Measurements from ENCODE around the gene ZMYND15. TPM values are rescaled to one million over a fixed set of nuclear protein-coding genes. Genes with fewer than 3 reads are reported as not detected.

The ZMYND15 gene
- polyA plus RNA-seq, 3 donors from 2014 or later = not detected

- Mint-ChIP-seq H3K4me1 (peaks cover 42 to 43% of the 10 kb centered on the region in 2 donors), H3K4me3 (peak overlapping the region in 1 of 5 donors; percentile 3), H3K36me3 (peaks cover 10 to 28% (median 23%) of the 10 kb centered on the region in 3 donors), H3K27ac (peak overlapping the region in 4 of 6 donors; percentile 17 to 64 (median 52)), H3K9me3 (no peaks in the 10 kb centered on the region), H3K27me3 (ENCODE audit: low read depth in 3 of 3) (peaks cover 2 to 13% (median 4%) of the 10 kb centered on the region in 3 donors)
- DNase-seq = no peak
Observed at GRCh38 chr17:4719684-4720221, 19.9 kb upstream of the ZMYND15 start.

GRCh38 chr17:4720787-4721186, 18.8 kb upstream of the ZMYND15 start:
- H3K9me3 Mint-ChIP-seq = no peaks in the 10 kb centered on the region
- H3K4me3 Mint-ChIP-seq = no peak overlapping the region
- H3K27ac Mint-ChIP-seq = peak overlapping the region; percentile 61 to 83 (median 71)
- DNase-seq = no peak
- H3K36me3 Mint-ChIP-seq = peaks cover 10 to 24% (median 23%) of the 10 kb centered on the region in 3 donors
- peaks cover 32 to 33% of the 10 kb centered on the region in 2 donors for H3K4me1 Mint-ChIP-seq
- H3K27me3 Mint-ChIP-seq (ENCODE audit: low read depth in 3 of 3) = peaks cover 2 to 8% (median 2%) of the 10 kb centered on the region in 3 donors

- Mint-ChIP-seq H3K4me3 (peak overlapping the region in 2 of 5 donors; percentile 18 to 67), H3K9me3 (no peaks in the 10 kb centered on the region), H3K27me3 (ENCODE audit: low read depth in 3 of 3) (peaks cover 2 to 8% (median 2%) of the 10 kb centered on the region in 3 donors), H3K36me3 (peaks cover 10 to 24% (median 23%) of the 10 kb centered on the region in 3 donors), H3K4me1 (peaks cover 28 to 29% of the 10 kb centered on the region in 2 donors), H3K27ac (peak overlapping the region; percentile 61 to 84 (median 82))
- DNase-seq = peak; percentile 35 to 68 (median 47)
Observed at GRCh38 chr17:4721203-4722135, 18.2 kb upstream of the ZMYND15 start.

GRCh38 chr17:4722678-4723240, 16.9 kb upstream of the ZMYND15 start:
- Mint-ChIP-seq H3K4me3 (no peak overlapping the region), H3K4me1 (peaks cover 17 to 18% of the 10 kb centered on the region in 2 donors), H3K9me3 (no peaks in the 10 kb centered on the region), H3K36me3 (peaks cover 10 to 17% (median 15%) of the 10 kb centered on the region in 3 donors), H3K27ac (peak overlapping the region in 1 of 6 donors; percentile 53), H3K27me3 (ENCODE audit: low read depth in 3 of 3) (peaks cover 2 to 8% (median 3%) of the 10 kb centered on the region in 3 donors)
- no peak for DNase-seq

- peaks cover 4 to 15% (median 11%) of the 10 kb centered on the region in 3 donors for H3K36me3 Mint-ChIP-seq
- no peaks in the 10 kb centered on the region for H3K9me3 Mint-ChIP-seq
- no peak overlapping the region for H3K4me3 Mint-ChIP-seq
- peaks cover 9% of the 10 kb centered on the region in 2 donors for H3K4me1 Mint-ChIP-seq
- no peak for DNase-seq
- peaks cover 2 to 8% (median 2%) of the 10 kb centered on the region in 3 donors for H3K27me3 Mint-ChIP-seq (ENCODE audit: low read depth in 3 of 3)
- H3K27ac Mint-ChIP-seq = peak overlapping the region in 1 of 6 donors; percentile 47
Observed at GRCh38 chr17:4724650-4725049, 15.0 kb upstream of the ZMYND15 start.

GRCh38 chr17:4725646-4726310, 13.9 kb upstream of the ZMYND15 start:
- peaks cover 0 to 12% (median 8%) of the 10 kb centered on the region in 3 donors for H3K36me3 Mint-ChIP-seq
- no peak overlapping the region for H3K4me3 Mint-ChIP-seq
- peaks cover 2 to 8% (median 4%) of the 10 kb centered on the region in 3 donors for H3K27me3 Mint-ChIP-seq (ENCODE audit: low read depth in 3 of 3)
- no peak for DNase-seq
- peaks cover 11 to 14% of the 10 kb centered on the region in 2 donors for H3K4me1 Mint-ChIP-seq
- no peaks in the 10 kb centered on the region for H3K9me3 Mint-ChIP-seq
- peak overlapping the region in 1 of 6 donors; percentile 55 for H3K27ac Mint-ChIP-seq

- no peak for DNase-seq
- no peak overlapping the region for H3K4me3 Mint-ChIP-seq
- peaks cover 20 to 22% of the 10 kb centered on the region in 2 donors for H3K4me1 Mint-ChIP-seq
- no peaks in the 10 kb centered on the region for H3K9me3 Mint-ChIP-seq
- no peaks in the 10 kb centered on the region for H3K36me3 Mint-ChIP-seq
- H3K27ac Mint-ChIP-seq = no peak overlapping the region
- H3K27me3 Mint-ChIP-seq (ENCODE audit: low read depth in 3 of 3) = peaks cover 3 to 8% (median 5%) of the 10 kb centered on the region in 3 donors
Observed at GRCh38 chr17:4728124-4728523, 11.5 kb upstream of the ZMYND15 start.

- Mint-ChIP-seq H3K4me3 (peak overlapping the region in 3 of 5 donors; percentile 39 to 99 (median 57)), H3K27me3 (ENCODE audit: low read depth in 3 of 3) (peaks cover 7 to 11% (median 9%) of the 10 kb centered on the region in 3 donors), H3K36me3 (peaks cover 0 to 4% (median 0%) of the 10 kb centered on the region in 3 donors), H3K4me1 (peaks cover 24 to 26% of the 10 kb centered on the region in 2 donors), H3K27ac (peak overlapping the region in 1 of 6 donors; percentile 43), H3K9me3 (no peaks in the 10 kb centered on the region)
- DNase-seq = no peak
Observed at GRCh38 chr17:4733073-4733531, 6.5 kb upstream of the ZMYND15 start.

- DNase-seq = no peak
- Mint-ChIP-seq H3K36me3 (peaks cover 0 to 4% (median 0%) of the 10 kb centered on the region in 3 donors), H3K4me1 (peaks cover 35 to 36% of the 10 kb centered on the region in 2 donors), H3K27ac (peak overlapping the region in 1 of 6 donors; percentile 16), H3K4me3 (peak overlapping the region in 1 of 5 donors; percentile 18), H3K9me3 (no peaks in the 10 kb centered on the region), H3K27me3 (ENCODE audit: low read depth in 3 of 3) (peaks cover 11 to 16% (median 13%) of the 10 kb centered on the region in 3 donors)
Observed at GRCh38 chr17:4734857-4735475, 4.7 kb upstream of the ZMYND15 start.

- no peak for DNase-seq
- Mint-ChIP-seq H3K27ac (peak overlapping the region in 1 of 6 donors; percentile 41), H3K27me3 (ENCODE audit: low read depth in 3 of 3) (peaks cover 11 to 20% (median 15%) of the 10 kb centered on the region in 3 donors), H3K4me3 (no peak overlapping the region), H3K9me3 (no peaks in the 10 kb centered on the region), H3K36me3 (peaks cover 0 to 4% (median 0%) of the 10 kb centered on the region in 3 donors), H3K4me1 (peaks cover 32 to 34% of the 10 kb centered on the region in 2 donors)
Observed at GRCh38 chr17:4735876-4736651, 3.6 kb upstream of the ZMYND15 start.

- H3K27ac Mint-ChIP-seq = peak overlapping the region in 1 of 6 donors; percentile 27
- peaks cover 0 to 4% (median 0%) of the 10 kb centered on the region in 3 donors for H3K36me3 Mint-ChIP-seq
- no peaks in the 10 kb centered on the region for H3K9me3 Mint-ChIP-seq
- peaks cover 17 to 18% of the 10 kb centered on the region in 2 donors for H3K4me1 Mint-ChIP-seq
- H3K4me3 Mint-ChIP-seq = peak overlapping the region; percentile 77 to 86 (median 81)
- peaks cover 14 to 18% (median 15%) of the 10 kb centered on the region in 3 donors for H3K27me3 Mint-ChIP-seq (ENCODE audit: low read depth in 3 of 3)
- no peak for DNase-seq
Observed at GRCh38 chr17:4738136-4739121, 1.2 kb upstream of the ZMYND15 start.

All from immature natural killer cell (primary cell).